ENCODE results near the gene OSBPL2. TPM values are rescaled to one million over a fixed set of nuclear protein-coding genes. Genes with fewer than 3 reads are reported as not detected.

The OSBPL2 gene
- 35.5 TPM for total RNA-seq

DNA sequence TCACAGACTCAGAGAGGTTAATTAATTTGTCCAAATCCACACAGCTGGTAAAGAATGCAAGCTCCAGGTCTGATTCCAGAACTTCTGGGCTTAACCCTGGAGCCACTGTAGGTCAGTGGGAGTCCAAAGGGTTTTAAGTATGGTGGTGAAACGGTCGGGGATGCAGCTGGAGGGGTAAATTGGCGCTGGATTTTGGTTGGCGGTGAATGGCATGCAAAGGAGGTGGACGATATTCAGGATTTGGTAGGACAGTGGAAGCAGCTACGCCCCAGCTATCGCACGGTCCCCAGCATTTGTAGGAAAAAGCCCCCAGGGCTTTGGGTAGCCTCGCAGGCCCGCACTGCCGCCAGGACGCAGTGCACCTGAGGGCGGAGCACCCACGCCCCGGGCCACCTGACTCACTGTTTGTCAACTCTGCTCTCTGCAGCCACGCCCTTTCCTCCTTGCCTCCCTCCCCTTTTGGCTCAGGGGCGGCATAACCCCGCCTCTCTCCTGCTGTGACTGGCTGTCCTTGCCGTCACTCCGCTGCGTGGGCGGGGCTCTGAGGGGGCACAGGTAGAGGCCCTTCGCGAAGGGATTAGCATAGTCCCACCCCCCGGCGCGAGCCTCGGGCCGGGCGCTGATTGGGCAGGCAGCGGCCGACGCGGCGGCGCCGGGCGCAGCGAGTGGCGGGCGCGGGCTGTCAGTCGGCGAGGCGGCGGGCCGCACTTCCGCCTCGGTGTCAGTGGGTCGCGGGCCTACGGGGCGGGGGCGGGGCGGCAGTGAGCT is at the start of gene OSBPL2:
OSBPL2 (plus strand) TSS at position 721 of the 768 bp plus-strand sequence. CDS start 17,664 bp downstream, outside the sequence.
- peak; percentile 98 to 99 (median 99) for DNase-seq (ENCODE audit: low read depth in 2 of 3, low spot score in 2 of 3)

DNA sequence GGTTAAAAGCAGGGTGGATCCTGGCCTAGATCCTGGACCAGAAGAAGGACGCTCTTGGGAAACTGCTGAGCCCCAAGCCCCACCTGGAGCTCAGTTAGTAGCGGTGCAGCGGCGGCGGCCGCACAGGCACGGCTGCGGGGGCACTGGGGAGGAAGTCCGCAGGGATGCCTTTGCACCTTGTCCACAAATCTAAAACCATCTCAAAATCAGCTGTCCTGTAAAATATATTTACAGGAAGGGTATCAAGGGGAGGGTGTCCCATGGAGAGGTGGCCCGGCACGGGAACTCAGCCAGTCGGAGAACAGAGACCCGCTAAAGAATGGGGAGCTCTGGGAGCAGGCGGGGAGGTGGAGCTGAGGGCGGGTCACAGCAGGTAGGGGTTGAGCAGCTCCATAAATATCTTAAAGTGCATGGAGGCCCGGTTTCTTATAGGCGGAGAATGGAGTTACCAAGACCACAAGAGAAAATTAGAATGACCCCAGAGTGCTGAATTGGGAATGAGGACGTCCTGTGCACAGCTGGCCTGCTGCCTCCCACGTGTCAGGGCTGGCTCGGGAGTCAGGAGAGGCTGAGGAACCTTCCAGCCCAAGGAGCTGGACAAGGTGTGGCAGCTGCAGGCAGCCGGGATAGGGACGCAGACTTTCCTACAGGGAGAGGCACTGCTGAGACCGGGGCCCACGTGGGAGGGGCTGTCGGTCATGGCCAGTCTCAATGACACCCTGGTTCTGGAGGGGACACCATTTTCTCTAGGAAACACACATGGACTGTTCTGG is 47.5 kb upstream of the OSBPL2 start:
- DNase-seq (ENCODE audit: low read depth in 2 of 3, low spot score in 2 of 3) = no peak

DNA sequence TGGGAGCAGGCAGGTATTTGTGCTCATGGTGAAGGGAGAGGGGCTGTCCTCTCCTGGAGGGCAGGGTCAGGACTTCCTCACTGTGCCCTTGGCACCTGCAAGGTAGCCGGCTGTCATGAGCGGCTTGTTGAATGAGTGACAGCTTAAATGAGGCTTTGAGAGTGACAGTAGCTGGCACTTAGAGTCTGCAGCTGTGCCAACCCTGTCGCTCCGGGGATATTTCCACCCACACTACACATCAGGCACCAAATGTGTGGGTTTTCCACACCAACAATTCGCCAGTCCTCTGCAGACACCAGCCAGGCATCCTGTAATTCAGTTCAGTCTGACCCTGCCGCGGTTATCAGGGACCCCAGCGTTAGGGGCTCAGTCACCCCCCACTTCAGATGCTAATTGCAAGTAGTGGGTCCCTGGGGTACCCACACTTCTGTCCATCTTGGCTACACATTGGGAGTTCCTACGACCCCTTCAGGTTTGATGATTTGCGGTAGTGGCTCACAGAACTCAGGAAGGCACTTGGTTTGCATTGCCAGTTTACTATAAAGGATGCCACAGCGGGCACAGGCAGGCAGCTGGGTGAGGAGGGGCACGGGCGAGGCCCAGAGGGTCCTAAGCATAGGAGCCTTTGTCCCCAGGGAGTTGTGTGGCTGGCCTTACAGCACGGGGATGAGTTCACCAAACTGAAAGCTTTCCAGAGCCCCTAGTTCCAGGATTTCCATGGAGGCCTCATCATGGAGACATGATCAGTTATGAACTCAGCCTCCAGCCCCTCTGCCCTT is 46.4 kb upstream of the OSBPL2 start:
- DNase-seq (ENCODE audit: low read depth in 2 of 3, low spot score in 2 of 3) = no peak

DNA sequence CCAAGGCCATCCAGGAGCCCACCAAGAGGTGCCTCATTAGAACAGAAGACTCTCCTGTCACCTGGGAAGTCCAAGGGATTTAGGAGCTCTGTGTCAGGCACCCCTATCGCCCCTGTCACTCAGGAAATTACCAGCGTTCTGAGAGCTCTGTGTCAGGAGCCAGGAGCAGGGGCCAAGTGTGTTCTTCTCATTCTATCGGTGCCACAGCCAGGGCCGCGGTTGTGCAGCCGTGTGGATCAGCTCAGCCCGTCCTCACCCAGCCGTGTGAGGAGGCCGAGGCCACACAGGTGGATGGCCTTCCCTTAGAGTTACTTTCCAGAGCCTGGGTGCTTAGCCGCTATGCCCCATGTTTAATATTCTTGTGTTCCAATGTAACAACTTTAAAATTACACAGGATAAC is 45.7 kb upstream of the OSBPL2 start:
- DNase-seq (ENCODE audit: low read depth in 2 of 3, low spot score in 2 of 3) = no peak

DNA sequence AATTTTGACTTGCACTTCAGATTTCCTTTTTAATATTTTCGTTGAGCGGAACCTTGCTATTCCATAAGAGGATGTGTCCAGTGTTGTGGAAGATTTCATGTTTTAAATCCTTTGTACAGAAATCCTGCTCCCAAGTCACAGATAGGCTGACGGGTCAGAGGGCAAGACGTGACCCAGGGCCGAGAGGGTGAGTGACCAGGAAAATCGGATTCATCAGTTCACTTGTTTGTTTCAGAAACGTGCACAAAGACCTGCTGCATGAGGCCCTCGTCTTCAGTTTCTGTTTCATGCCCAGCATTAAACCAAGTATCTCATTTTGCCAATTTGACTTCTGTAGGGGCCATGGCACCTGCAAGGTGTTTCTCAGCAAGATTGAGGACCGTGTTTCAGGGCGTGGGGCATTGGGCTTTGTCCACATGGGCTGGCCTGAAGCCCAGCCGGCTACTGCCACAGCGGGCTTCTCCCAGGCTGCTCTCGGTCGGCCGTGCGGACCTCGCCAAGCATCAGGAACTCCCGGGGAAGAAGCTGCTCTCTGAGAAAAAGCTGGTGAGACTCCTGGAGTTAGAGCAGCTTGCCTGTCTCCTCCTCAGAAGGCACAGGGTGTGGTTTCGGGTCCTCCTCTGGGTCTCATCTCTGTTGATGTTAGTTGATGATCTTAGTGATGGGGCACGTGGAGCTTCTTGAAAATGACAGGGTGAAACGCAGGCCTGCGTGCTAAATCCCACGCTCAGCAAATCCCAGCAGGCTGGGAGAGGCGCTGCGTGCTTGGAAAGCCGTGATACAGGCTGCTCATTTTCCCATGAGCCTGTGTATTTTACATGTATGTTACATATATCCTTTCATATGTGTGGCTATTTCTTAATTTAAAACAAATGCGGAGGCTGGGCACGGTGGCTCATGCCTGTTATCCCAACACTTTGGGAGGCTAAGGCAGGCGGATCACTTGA is 45.0 kb upstream of the OSBPL2 start:
- DNase-seq (ENCODE audit: low read depth in 2 of 3, low spot score in 2 of 3) = no peak

DNA sequence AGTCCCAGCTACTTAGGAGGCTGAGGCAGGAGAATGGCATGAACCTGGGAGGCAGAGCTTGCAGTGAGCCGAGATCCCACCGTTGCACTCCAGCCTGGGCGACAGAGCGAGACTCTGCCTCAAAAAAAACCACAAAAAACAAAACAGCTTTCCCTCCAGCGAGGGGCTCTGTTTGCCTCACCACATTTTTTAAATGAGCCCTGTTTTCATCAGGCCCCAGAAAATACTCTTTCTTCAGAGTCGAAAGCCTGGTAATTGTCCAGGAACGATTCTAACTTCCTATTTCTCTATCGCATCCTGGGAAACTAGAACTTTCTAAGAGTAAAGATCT is 43.3 kb upstream of the OSBPL2 start:
- no peak for DNase-seq (ENCODE audit: low read depth in 2 of 3, low spot score in 2 of 3)

DNA sequence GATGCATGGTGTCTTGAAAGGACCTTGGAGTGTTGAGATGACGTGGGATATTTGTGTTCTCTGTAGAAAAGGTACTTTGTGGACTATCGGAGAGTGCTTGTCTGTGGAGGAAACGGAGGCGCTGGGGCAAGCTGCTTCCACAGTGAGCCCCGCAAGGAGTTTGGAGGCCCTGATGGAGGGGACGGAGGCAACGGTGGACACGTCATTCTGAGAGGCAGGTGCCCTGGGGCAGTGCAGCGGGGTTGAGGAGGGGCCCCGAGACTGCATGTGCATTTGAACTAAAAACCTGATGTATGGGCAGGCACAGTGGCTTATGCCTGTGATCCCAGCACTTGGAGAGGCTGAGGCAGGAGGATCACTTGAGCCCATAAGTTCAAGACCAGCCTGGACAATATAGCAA is 42.6 kb upstream of the OSBPL2 start:
- no peak for DNase-seq (ENCODE audit: low read depth in 2 of 3, low spot score in 2 of 3)

DNA sequence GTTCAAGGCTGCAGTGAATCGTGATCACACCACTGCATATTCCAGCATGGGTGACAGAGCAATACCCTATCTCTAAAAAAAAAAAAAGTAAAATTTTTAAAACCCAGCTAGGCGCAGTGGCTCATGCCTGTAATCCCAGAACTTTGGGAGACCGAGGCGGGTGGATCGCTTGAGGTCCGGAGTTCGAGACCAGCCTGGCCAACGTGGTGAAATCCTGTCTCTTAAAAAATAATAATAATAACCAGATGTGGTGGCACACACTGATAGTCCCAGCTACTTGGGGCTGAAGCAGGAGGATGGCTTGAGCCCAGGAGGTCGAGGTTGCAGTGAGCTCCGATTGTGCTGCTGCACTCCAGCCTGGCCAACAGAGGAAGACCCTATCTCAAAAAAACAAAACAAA is 42.0 kb upstream of the OSBPL2 start:
- no peak for DNase-seq (ENCODE audit: low read depth in 2 of 3, low spot score in 2 of 3)

DNA sequence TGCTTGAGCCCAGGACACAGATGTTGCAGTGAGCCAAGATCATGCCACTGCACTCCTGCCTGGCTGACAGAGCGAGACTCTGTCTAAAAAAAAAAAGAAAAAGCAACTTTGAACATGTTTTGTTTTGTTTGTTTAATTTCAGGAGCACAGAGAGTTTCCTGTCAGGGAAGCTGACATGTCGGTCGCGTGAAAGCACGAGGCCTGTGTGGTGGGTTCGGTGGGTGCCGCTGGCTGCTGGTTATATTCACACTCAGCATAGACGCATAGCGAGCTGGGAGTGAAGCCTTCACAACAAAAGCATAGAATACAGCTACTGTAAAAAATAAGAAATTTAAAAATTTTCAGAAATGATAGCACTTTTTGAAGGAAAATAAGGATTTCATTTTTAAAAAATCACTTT is 41.0 kb upstream of the OSBPL2 start:
- no peak for DNase-seq (ENCODE audit: low read depth in 2 of 3, low spot score in 2 of 3)

DNA sequence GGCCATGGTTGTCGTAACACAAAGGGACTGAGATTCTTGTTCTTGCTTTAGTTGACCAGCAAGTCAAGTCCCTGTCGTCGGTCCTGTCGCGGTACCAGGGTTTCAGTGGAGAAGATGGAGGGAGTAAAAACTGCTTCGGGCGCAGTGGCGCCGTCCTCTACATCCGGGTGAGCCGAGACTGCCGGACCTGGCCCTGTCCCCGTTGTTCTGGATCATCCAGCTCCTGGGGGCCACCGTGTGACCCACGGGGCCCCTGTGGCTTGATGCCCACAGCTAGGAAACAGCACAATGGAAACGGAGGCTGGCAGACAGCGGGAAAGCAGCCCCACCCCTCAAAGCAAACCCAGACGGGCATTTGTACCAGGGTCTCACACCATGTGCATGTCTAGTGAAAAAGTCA is 40.5 kb upstream of the OSBPL2 start:
- DNase-seq (ENCODE audit: low read depth in 2 of 3, low spot score in 2 of 3) = no peak

DNA sequence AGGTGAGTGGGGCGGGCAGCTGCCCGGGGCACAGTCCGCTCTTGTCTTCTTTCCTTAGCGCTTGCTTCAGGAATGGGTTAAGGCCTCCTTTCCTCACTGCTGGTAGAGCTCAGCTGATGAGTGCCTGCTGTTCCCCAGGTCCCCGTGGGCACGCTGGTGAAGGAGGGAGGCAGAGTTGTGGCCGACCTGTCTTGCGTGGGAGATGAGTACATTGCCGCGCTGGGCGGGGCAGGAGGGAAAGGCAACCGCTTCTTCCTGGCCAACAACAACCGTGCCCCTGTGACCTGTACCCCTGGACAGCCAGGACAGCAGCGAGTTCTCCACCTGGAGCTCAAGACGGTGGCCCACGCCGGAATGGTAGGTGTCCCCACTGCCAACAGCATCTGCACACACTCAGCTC is 39.8 kb upstream of the OSBPL2 start:
- DNase-seq (ENCODE audit: low read depth in 2 of 3, low spot score in 2 of 3) = no peak

DNA sequence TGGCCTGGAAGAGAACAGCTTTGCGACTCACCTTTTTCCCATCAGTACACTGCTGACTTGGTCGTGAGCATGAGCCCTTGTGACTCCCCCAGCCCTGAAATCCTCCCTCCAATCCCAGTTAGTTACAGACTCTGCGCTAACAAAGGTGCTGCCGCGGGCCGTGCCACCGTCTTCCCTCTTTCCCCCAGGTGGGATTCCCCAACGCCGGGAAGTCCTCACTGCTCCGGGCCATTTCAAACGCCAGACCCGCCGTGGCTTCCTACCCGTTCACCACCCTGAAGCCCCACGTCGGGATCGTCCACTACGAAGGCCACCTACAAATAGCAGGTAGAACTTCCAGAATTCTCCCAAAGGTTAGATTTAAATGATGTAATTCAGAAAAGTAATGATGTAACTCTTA is 39.4 kb upstream of the OSBPL2 start:
- no peak for DNase-seq (ENCODE audit: low read depth in 2 of 3, low spot score in 2 of 3)

DNA sequence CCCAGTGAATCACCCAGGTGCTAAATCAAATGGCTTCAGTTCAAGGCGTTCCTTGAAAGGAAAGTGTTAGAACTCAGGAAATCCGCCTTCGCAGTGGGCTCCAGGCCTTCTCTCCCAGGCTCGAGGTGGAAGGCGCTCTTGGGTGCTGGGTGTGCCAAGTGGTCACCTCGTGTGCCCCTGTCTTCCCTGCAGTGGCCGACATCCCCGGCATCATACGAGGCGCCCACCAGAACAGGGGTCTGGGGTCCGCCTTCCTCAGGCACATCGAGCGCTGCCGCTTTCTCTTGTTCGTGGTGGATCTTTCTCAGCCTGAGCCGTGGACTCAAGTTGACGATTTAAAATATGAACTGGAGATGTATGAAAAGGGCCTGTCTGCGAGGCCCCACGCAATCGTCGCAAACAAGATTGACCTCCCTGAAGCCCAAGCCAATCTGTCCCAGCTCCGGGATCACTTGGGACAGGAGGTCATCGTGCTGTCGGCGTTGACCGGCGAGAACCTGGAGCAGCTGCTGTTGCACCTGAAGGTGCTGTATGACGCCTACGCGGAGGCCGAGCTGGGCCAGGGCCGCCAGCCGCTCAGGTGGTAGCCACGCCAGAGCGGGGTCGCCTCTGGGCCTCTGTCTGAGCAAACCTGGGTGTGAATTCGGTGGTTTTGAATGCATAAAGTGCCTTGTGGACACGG is 37.7 kb upstream of the OSBPL2 start:
- no peak for DNase-seq (ENCODE audit: low read depth in 2 of 3, low spot score in 2 of 3)

DNA sequence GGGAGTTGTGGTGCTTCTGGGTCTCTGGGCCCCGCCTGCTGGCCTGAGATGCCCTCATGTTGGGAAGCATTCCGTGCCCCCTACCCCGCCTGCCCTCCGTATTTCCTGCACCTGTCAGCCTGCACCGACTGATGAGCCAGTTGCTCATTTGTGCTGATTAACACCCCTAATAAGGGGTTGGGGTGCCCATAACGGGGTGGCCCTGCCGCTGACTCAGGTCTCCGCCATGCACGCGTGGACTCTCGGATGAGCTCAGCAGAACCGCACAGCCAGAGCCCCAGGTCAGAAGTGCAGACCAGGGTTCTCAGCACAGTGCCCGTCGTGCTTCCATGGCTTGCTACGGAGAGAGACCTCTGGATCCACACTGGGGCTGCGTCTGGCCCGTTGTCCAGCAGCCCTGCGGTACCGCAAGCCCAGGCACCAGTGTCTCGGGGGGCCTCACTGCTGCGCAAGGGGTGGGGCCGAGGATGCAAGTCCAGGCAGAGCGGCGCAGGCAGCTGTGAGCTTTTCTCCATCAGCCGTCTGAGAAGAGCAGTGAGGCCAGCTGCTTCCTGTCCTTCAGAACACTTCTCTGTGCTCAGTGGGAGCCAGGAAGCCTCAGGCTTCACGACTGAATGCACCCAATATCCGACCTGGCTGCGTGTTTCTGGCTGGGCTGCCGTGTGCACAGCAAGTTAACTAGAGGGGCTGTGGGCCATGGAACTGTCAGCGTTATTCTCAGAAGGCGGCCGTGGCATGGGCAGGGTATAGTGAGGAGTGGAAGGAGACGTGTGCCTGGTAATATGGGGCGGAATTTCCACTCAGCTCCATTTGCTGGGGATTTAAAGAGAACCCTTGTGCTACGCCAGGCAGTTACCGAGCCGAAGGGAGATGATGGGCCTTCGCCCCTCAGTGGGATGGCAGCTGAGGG is 36.9 kb upstream of the OSBPL2 start:
- DNase-seq (ENCODE audit: low read depth in 2 of 3, low spot score in 2 of 3) = no peak

DNA sequence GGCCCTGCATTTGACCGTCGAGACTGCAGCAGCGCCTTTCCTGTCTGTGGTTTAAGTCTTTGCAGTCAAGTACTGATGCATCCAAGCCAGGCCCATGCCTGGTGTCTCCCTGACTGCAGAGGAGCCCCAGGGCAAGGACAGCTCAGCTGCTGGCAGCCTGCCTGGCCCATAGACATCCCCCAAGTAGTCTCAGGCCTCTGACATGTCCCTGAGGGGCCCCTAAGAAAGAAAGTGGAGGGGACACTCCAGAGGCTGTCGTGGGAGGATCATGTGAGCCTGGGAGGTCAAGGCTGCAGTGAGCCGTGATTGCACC is 36.3 kb upstream of the OSBPL2 start:
- DNase-seq (ENCODE audit: low read depth in 2 of 3, low spot score in 2 of 3) = no peak

DNA sequence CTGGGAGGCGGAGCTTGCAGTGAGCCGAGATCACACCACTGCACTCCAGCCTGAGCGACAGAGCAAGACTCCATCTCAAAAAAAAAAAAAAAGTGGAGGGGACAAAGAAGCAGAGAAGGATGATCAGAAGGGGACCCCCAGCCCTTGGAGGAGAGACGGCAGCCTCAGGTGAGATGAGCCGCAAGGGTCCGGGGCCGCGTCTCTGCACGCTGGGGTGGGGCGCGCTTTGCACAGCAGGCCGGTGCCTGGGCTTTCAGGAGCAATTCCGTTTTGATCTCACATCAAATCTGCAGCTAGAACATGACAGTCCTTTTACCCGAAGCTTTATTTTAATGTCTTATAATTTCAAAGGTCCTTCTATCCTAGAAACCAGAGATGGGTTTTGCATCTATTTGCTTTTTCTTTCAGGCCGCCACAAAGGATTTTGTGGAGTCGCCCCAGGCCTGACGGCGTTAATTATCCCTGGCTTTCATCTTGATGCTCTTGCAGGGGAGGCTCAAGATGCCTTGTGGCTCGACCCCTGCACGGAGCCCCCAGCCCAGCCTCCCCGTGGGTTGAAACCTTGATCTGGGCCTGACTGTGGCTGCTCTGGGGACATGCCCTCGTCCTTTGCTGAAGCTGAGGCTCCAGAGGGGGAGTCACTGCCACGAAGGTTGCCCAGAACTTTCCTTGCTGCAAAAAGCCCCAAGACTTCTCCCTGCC is 35.5 kb upstream of the OSBPL2 start:
- DNase-seq (ENCODE audit: low read depth in 2 of 3, low spot score in 2 of 3) = no peak

DNA sequence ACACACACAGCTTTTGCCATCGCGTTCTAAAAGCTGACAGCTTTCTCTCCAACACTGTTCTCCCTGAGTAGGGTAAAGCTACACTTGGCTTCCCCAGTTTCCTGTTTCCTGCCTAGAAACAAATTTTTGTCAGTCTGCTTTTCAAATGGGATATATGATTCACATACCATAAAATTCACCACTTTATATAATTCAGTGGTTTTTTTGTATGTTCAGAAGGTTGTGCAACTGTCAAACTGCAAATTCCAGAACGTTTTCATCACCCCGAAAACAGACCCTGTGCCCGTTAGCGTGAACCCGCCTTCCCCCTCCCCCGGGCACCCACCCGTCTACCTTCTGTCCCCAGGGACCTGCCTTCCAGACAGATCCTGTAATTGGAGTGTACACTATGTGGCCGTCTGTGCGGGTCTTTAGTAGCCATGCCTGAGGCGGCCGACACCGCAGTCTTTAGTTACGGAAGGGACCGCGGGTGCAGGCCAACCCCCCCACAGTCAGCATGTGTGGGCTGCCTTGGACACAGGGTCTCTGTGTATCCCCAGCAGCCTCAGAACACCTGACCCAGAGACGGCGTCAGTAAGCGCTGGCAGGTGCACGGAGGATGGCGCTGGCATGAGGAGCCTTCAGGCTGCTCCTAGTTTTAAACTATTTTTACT is 34.8 kb upstream of the OSBPL2 start:
- no peak for DNase-seq (ENCODE audit: low read depth in 2 of 3, low spot score in 2 of 3)

Data from hematopoietic multipotent progenitor cell (in vitro differentiated cells).